GM19438 (cell line): Measurements from ENCODE around the gene GABRD.
"Not testable (repeated sequence)": the region's sequence is repeated elsewhere in the genome, so short reads cannot be mapped to it uniquely, and the experiment has no call there.

Experiments
- ATAC-seq: cut with Tn5 transposase; IDR thresholded peaks from one replicate; pipeline ENCODE4 v1.9.1; 2021; ENCODE audit warnings: low read depth; ENCODE audit not compliant: unreplicated experiment

The GABRD gene

GRCh38 chr1:2019172-2019543, at the start of gene GABRD:
Gene GABRD, plus strand, starts transcription at chr1:2019345. Its CDS starts 79 bp downstream, at chr1:2019424.
- ATAC-seq = no peak

DNA sequence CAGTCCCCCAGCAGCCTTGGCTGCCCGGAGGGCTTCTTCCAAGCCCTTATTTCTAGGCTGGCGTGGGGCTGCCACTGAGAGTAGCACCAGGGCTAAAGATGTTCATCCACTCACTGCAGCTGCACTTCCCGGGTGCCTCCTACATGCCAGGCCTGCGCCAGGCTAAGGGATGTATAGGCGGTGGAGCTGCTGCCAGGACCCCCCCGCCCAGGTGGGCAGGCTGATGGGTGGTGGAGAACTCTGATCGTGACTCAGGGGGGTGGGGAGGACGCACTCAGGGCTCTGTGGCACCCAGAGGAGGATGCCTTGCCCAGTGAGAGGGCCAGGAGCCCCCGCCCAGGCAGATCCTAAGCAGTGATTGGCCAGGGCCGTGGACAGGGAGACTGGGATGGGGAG, 49.6 kb upstream of the GABRD start:
- ATAC-seq = no peak

DNA sequence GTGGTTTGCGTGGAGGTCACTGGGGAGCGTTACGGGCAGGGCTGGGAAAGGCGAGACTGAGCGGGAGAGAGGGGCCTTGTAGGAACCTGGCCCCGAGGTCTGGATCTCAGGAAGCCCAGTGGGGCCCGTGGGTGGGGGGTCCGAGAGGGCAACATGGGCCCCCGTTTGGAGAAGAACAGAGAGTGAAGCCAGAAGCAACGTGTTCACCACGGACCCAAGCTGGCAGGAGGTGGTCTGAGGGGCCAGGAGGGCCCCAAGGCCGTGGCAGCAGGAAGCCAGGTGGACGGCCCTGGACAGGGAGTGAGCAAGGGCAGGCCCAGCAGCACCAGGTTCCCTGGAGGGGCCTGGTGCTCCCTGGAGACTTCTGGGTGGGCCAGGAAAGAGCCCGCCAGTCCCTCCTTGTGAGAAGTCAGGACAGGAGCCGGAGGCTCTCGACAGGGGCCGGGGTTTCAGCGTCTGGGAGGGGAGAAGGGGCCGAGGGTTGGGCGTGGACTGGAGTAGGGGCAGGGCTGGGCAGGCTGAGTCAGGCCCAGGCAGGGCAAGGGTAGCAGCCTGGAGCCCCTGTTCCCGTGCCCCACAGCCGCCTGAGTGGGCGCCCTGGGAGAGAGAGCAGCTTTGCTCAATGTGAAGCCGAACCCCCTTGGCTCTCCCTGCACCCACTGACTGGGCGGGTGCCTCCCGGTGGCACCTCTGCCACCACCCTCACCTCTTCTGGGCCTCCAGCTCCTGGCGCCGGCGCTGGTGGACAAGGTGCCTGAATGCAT, 49.0 kb upstream of the GABRD start:
- ATAC-seq = no peak

DNA sequence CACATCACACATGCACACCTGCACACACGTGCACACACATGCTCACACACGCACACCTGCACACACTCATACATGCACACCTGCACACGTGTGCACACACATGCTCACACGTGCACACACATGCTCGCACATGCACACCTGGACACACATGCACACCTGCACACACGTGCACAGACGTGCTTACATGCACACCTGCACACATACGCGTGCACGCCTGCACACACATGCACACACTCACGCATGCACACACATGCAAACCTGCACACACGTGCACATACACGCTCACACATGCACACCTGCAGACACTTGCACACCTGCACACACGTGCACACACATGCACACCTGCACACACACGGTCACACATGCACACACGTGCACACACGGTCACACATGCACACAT, 48.1 kb upstream of the GABRD start:
- no peak for ATAC-seq

- ATAC-seq = no peak
Measured at GRCh38 chr1:1971688-1972087, 47.5 kb upstream of the GABRD start.

DNA sequence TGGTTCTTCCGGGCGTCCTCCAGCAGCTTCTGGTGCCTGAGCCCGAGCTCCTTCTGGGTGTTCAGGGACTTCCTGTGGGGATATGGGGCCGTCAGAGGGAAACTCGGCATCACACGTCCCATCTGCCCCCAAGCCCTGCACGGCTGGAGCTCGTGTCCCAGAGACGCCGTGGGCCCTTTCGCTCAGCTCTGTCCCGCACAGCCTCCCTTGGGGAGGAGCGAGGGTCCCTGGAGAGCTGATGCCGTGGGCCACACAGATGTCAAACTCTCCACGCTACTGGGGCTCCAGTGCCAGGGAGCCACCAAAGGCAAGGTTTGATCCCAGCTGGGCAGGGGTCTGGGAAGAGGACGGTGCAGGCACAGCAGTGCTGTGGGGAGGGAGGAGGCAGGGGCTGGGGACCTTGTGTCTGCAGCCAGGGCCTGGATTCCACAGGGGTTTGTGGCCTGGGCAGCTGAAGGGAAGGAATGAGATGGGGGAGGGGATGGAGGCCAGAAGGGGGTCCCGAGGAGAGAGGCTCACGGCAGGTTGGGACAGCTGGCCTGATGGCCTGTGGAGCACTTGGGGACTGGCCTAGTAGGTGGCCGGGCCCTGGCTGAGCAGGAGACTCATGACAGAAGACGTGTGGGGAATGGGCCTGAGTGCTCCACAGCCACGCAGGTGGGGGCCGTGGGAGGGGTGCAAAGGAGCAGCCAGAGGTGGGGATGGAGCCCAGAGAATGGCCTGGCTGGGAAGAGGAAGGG, 46.0 kb upstream of the GABRD start:
- ATAC-seq = no peak

DNA sequence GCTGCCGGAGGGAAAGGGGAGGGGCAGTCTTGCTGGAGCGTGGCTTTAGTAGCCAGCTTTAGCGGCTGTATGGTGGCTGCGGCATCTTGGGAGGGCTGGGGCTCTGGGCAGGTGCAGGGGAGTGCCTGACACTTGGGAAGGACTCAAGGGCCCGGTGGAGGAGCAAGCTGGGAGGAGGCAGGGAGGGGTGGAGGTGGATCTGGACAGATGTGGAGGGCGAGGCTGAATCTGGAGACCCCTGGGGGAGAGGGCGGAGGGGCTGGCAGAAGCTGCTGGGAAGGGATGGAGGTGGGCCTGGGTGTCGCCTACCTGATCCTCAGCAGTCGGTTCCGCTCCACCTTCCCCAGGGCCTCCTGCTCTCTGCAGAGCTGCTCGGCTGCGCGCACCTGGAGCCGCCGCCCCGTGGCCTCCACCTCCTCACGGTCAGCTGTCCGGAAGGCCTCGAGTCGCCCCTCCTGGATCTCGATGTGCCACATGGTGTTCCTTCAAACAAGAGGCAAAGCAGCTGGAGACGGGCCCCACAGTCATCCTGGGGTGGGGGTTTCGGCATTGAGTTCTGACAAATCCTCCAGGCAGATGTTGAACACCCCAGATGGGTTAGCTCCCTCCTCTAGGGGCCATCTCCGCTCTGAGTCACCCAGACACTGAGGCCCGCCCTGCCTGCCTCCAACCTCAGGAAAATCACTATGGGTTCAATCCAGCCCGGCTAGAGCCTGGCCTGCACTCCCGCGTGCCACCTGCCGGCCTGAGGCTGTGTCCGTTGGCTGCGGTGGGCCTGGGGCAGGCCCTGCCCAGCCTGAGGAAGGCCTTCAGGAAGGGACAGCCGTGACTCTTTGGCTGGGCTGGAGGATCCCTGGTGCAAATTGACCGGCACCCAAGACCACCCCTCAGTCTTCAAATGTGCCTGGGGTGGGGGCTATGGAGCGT, 45.2 kb upstream of the GABRD start:
- no peak for ATAC-seq

DNA sequence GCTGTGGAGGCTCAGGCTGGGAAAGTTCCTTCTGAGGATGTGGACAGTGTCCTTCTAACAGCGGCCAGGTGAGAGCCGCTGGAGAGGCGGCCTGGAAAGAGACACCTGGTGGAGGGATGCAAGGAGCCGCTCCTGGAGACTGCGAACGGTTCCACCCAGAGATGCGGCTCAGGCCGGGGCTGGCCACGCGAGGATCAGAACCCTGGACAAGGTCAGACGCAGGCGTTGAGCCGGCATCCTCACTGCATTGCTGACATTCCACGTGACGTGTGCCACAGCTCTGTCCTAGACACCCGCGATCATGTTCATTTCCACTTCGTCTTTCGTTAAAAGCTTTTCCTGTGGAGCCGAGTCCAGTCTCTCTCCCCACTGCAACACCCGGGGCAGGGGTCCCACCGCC, 44.3 kb upstream of the GABRD start:
- ATAC-seq = no peak

GRCh38 chr1:1975535-1975934, 43.6 kb upstream of the GABRD start:
- ATAC-seq = no peak

- ATAC-seq = no peak
Measured at GRCh38 chr1:1976031-1976430, 43.1 kb upstream of the GABRD start.

DNA sequence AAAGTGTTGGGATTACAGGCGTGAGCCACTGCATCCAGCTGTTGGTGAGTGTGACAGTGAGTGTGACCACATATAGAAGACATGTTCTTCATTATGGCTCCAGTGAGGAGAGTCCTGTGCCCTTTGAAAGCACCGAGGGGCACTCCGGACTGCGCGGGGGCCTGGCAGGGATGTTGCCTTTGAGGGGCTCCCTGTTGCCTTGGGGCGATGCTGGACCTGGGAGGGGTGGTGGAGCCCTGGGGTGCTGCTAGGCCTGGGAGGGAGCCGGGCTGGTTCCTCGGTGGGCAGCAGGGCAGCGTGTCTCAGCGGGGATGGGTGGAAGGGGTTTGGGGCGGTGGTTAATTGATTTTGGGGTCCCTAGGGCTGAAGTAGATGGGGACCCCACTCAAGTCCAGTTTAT, 41.0 kb upstream of the GABRD start:
- no peak for ATAC-seq

DNA sequence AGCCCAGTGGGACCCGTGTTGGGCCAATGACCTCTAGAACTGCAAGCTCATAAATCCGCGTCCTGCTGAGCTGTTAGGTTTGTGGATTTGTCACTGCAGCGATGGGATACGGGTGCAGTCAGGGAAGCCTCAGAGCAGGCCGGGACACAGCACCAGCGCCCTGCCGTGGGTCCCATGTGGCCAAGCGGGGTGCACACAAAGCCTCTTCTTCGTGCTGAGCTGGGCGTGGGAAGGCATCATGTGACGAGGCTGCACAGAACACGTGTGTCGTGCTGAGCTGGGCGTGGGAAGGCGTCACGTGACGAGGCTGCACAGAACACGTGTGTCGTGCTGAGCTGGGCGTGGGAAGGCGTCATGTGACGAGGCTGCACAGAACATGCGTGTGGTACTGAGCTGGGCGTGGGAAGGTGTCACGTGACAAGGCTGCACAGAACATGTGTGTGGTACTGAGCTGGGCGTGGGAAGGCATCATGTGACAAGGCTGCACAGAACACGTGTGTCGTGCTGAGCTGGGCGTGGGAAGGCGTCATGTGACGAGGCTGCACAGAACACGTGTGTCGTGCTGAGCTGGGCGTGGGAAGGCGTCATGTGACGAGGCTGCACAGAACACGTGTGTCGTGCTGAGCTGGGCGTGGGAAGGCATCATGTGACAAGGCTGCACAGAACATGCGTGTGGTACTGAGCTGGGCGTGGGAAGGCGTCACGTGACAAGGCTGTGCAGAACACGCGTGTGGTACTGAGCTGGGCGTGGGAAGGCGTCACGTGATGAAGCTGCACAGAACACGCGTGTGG, 40.3 kb upstream of the GABRD start:
- not testable (repeated sequence) for ATAC-seq

- ATAC-seq = no peak
Measured at GRCh38 chr1:1979482-1980165, 39.5 kb upstream of the GABRD start.

DNA sequence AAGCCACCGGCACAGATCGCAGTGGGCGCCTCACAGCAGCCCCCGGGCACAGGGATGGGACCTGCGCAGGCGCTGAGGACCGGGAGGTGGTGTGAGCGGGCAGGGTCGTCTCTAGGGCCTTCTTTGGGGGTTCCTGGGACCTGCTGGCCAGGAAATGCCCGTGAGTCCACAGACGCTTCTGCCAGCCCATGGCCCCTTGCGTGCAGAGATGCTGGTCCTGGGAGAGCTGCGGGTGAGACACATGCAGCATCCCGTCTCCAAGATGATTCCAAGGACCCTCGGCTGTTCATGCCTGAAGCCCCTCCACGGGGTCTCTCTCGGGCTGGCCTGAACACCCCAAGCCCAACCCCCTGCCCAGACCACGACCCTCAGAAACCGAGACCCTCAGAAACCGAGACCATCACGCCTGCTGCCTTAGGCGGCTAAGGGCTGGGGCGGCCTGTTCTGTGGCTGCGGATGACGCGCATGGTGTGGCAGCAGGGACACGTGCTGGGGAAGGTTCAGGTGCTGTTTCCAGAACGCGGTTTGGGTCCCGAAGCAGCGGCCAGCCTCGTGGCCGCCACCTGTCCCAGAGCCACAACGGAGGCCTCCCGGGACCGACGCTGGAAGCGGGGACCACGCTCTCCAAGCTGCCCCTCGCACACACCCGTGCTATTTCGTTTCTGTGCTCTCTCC, 38.5 kb upstream of the GABRD start:
- ATAC-seq = no peak

GRCh38 chr1:1981142-1981500, 38.0 kb upstream of the GABRD start:
- ATAC-seq = no peak

DNA sequence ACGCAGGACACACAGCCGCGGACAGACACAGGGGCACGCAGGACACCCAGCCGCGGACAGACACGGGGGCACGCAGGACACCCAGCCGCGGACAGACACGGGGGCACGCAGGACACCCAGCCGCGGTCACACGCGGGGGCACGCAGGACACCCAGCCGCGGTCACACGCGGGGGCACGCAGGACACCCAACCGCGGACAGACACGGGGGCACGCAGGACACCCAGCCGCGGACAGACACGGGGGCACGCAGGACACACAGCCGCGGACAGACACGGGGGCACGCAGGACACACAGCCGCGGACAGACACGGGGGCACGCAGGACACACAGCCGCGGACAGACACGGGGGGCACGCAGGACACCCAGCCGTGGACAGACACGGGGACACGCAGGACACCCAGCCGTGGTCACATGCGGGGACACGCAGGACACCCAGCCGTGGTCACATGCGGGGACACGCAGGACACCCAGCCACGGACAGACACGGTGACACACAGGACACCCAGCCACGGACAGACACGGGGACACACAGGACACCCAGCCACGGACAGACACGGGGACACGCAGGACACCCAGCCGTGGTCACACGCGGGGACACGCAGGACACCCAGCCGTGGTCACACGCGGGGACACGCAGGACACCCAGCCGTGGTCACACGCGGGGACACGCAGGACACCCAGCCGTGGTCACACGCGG, 37.4 kb upstream of the GABRD start:
- ATAC-seq = not testable (repeated sequence)

DNA sequence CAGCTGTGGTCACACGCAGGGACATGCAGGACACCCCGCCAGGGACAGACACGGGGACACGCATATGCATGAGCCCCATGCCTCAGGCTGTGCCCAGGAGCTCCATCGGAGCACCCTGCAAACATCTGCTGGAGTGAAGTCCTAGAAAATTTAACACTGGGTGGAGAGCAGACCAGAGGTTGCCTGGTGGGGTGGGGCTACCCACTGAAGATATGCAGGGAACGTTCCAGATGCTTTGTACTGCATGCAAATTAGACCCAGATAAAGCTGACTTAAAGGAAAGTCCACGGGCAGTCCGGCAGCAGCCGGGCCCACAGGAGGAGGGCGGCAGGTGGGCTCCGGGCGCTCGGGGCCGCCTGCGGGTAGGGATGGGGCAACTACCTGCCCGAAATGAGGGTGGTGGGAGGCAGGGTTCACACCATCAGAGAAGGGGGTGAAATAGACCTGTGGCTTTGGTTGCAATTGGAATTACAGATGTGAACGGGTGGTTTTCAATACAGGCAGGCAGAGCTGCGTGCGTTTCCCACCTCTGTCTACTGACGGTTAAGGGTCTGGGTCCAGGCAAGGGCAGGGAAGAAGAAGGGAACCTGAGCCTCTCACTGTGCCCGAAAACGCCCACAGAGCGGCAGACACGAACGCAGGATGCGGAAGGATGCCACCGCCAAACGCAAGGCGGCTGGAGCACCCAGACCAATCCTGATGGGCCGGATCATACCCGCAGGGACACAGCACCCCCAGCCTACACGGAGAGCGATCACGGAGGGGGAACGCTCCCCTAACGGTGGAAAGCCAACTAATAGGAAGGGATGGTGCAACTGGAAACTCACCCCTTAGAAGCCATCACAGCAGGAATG, 36.5 kb upstream of the GABRD start:
- ATAC-seq = no peak

DNA sequence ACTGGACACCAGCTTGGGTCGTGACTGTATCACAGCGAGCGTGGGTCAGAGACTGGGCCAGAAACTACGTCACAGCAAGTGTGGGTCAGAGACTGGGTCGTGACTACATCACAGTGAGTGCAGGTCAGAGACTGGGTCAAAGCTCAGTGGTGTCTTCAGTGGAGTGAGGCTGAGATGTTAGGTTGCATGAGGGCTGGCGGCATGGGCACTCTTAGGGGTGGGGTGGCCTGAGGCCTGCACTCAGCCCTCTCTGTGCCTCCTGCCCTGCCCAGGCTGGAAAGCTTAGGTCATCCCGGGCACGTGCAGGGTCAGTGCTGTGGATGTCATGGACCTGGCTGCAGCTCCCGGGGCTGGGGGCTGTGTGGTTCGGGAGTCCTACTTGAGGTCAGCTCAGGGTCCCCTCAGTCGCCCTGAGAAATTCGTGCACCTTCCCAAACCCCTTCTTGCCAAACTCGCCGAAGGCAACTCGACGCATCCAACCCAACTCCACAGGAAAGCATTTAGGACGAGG, 34.5 kb upstream of the GABRD start:
- no peak for ATAC-seq
